SK-N-SH (cell line): ENCODE measurements around the gene CRTC2.

Experiments
- CHD2 ChIP-seq: fragments of 150-350 bp; IDR thresholded peaks from 2 replicates; pipeline ENCODE4 v1.6.1; 2018; ENCODE audit warnings: low read length; ENCODE audit not compliant: partially characterized antibody
- CTCF ChIP-seq: fragments of 200-600 bp; sonication (generic); IDR thresholded peaks from 2 replicates; pipeline ENCODE4 v1.6.1; 2017; ENCODE audit warnings: antibody characterized with exemption, mild to moderate bottlenecking, moderate library complexity
- EZH2phosphoT487 ChIP-seq: fragments of 200-600 bp; sonication (generic); IDR thresholded peaks from 2 replicates; pipeline ENCODE4 v1.6.1; 2017; ENCODE audit warnings: low read depth, mixed run types, mild to moderate bottlenecking, antibody characterized with exemption, moderate library complexity, borderline replicate concordance
- FOXM1 ChIP-seq: IDR thresholded peaks from 2 replicates; pipeline ENCODE4 v1.4.0; 2012; ENCODE audit warnings: low read depth, mild to moderate bottlenecking
- GATA2 ChIP-seq: sonication (generic); formaldehyde crosslinking; IDR thresholded peaks from 2 replicates; pipeline ENCODE4 v1.5.0; 2020; ENCODE audit warnings: mild to moderate bottlenecking, missing genetic modification reagents
- JUND ChIP-seq: IDR thresholded peaks from 2 replicates; pipeline ENCODE4 v1.4.0; 2012
- MAX ChIP-seq: IDR thresholded peaks from 2 replicates; pipeline ENCODE4 v1.4.0; 2012; ENCODE audit warnings: low read depth
- NFIC ChIP-seq: IDR thresholded peaks from 2 replicates; pipeline ENCODE4 v1.4.0; 2012; ENCODE audit warnings: borderline replicate concordance
- POLR2AphosphoS5 ChIP-seq: IDR thresholded peaks from 2 replicates; pipeline ENCODE4 v1.6.1; 2012; ENCODE audit warnings: low read depth, low read length
- RCOR1 ChIP-seq: fragments of 150-350 bp; IDR thresholded peaks from 2 replicates; pipeline ENCODE4 v1.6.1; 2017; ENCODE audit warnings: antibody characterized with exemption, low read length
- TAF1 ChIP-seq: IDR thresholded peaks from 2 replicates; pipeline ENCODE4 v1.6.1; 2012; ENCODE audit warnings: low read depth, mild to moderate bottlenecking, low read length, moderate library complexity, borderline replicate concordance
- USF2 ChIP-seq: fragments of 150-350 bp; IDR thresholded peaks from 2 replicates; pipeline ENCODE4 v1.6.1; 2017; ENCODE audit warnings: antibody characterized with exemption, low read length, low read depth, borderline replicate concordance
- TF ChIP-seq, protein P1 (sequence below): IDR thresholded peaks from 2 replicates; pipeline ENCODE4 v1.6.1; 2012; ENCODE audit warnings: mild to moderate bottlenecking, low read depth, low read length, moderate library complexity

GRCh38 chr1:153959454-153959853 lies 1.0 kb upstream of the CRTC2 start:
- TF ChIP-seq POLR2AphosphoS5 (no peak), EZH2phosphoT487 (no peak), CTCF (no peak), JUND (no peak), GATA2 (CRISPR knock-in tag) (no peak), FOXM1 (no peak), TAF1 (no peak), NFIC (no peak), RCOR1 (no peak), MAX (no peak), CHD2 (no peak), USF2 (no peak)
- TF ChIP-seq, protein P1, sequence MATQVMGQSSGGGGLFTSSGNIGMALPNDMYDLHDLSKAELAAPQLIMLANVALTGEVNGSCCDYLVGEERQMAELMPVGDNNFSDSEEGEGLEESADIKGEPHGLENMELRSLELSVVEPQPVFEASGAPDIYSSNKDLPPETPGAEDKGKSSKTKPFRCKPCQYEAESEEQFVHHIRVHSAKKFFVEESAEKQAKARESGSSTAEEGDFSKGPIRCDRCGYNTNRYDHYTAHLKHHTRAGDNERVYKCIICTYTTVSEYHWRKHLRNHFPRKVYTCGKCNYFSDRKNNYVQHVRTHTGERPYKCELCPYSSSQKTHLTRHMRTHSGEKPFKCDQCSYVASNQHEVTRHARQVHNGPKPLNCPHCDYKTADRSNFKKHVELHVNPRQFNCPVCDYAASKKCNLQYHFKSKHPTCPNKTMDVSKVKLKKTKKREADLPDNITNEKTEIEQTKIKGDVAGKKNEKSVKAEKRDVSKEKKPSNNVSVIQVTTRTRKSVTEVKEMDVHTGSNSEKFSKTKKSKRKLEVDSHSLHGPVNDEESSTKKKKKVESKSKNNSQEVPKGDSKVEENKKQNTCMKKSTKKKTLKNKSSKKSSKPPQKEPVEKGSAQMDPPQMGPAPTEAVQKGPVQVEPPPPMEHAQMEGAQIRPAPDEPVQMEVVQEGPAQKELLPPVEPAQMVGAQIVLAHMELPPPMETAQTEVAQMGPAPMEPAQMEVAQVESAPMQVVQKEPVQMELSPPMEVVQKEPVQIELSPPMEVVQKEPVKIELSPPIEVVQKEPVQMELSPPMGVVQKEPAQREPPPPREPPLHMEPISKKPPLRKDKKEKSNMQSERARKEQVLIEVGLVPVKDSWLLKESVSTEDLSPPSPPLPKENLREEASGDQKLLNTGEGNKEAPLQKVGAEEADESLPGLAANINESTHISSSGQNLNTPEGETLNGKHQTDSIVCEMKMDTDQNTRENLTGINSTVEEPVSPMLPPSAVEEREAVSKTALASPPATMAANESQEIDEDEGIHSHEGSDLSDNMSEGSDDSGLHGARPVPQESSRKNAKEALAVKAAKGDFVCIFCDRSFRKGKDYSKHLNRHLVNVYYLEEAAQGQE = no peak
